PC-3 (cell line): ENCODE measurements around the gene TGFBR3. TPM values are rescaled to one million over a fixed set of nuclear protein-coding genes. Genes with fewer than 3 reads are reported as not detected.

Experiments
- ATAC-seq: fragments of 200-7000 bp; cut with Tn5 transposase; 2 replicates; pipeline ENCODE4 v1.9.1; 2020; ENCODE audit warnings: mild to moderate bottlenecking, moderate library complexity
- BruUV-seq: library from RNA; stranded (reverse); fragments of 400-500 nt; replicated peaks from 2 replicates; lab custom pipeline; 2021; lab: Mats Ljungman, UMichigan
- CTCF ChIA-PET: fragments of 300-600 bp; sonication (Branson Sonifier 250); formaldehyde crosslinking; loops from one replicate; lab custom pipeline; 2022; ENCODE audit warnings: antibody characterized with exemption; lab: Charles Lee
- POLR2A ChIA-PET: fragments of 300-600 bp; sonication (Branson Sonifier 250); formaldehyde crosslinking; loops from one replicate; lab custom pipeline; 2022; ENCODE audit warnings: antibody characterized with exemption; ENCODE audit not compliant: unreplicated experiment; lab: Charles Lee
- DNase-seq: peaks from one replicate; pipeline ENCODE4 v3.0.0-alpha.2; 2015
- H2AFZ ChIP-seq: fragments of 300-600 bp; sonication (generic); 2 replicates; pipeline ENCODE4 v1.6.0; 2016; ENCODE audit warnings: antibody characterized with exemption, low read length
- H3F3A ChIP-seq: fragments of 300-600 bp; sonication (generic); one replicate; pipeline ENCODE4 v1.6.0; 2017; ENCODE audit warnings: antibody characterized with exemption, low read length, control low read depth, mild to moderate bottlenecking; ENCODE audit not compliant: unreplicated experiment
- H3K27ac ChIP-seq: fragments of 300-600 bp; sonication (generic); 2 replicates; pipeline ENCODE4 v1.5.1; 2016; ENCODE audit warnings: mild to moderate bottlenecking, low read length
- H3K27me3 ChIP-seq: fragments of 300-600 bp; sonication (generic); 2 replicates; pipeline ENCODE4 v1.6.1; 2016; ENCODE audit warnings: low read length, mixed read lengths
- H3K36me3 ChIP-seq: fragments of 300-600 bp; sonication (generic); 2 replicates; pipeline ENCODE4 v1.6.1; 2016; ENCODE audit warnings: low read depth, mixed run types, low read length, mixed read lengths
- H3K4me1 ChIP-seq: fragments of 300-600 bp; sonication (generic); 2 replicates; pipeline ENCODE4 v1.5.1; 2016; ENCODE audit warnings: low read length; ENCODE audit not compliant: insufficient read depth
- H3K4me2 ChIP-seq: fragments of 300-600 bp; sonication (generic); 2 replicates; pipeline ENCODE4 v1.6.0; 2016; ENCODE audit warnings: low read length
- H3K4me3 ChIP-seq: fragments of 300-600 bp; sonication (generic); 2 replicates; pipeline ENCODE4 v1.5.1; 2016; ENCODE audit warnings: mild to moderate bottlenecking, low read length, mixed read lengths
- H3K79me2 ChIP-seq: fragments of 300-600 bp; sonication (generic); 2 replicates; pipeline ENCODE4 v1.6.1; 2017; ENCODE audit warnings: low read length, mixed read lengths
- H3K9ac ChIP-seq: fragments of 300-600 bp; sonication (generic); 2 replicates; pipeline ENCODE4 v1.6.0; 2016; ENCODE audit warnings: mild to moderate bottlenecking, low read length
- H3K9me2 ChIP-seq: fragments of 300-600 bp; sonication (generic); replicated peaks from 2 replicates; pipeline ENCODE4 v1.6.1; 2016; ENCODE audit warnings: mixed run types, low read length, mixed read lengths
- H3K9me3 ChIP-seq: fragments of 300-600 bp; sonication (generic); 2 replicates; pipeline ENCODE4 v1.6.1; 2016; ENCODE audit warnings: low read length, mixed read lengths
- H4K20me1 ChIP-seq: fragments of 300-600 bp; sonication (generic); 2 replicates; pipeline ENCODE4 v1.6.1; 2016; ENCODE audit warnings: low read length, mixed read lengths
- CTCF ChIP-seq: fragments of 300-600 bp; sonication (generic); conservative IDR thresholded peaks from 2 replicates; pipeline ENCODE4 v1.5.1; 2017; ENCODE audit warnings: antibody characterized with exemption, low read depth, mild to moderate bottlenecking, low read length
- EZH2 ChIP-seq: fragments of 300-600 bp; sonication (generic); IDR thresholded peaks from one replicate; pipeline ENCODE4 v1.6.1; 2017; ENCODE audit warnings: antibody characterized with exemption, mild to moderate bottlenecking, low read length; ENCODE audit not compliant: unreplicated experiment
- EZH2phosphoT487 ChIP-seq: fragments of 300-600 bp; sonication (generic); IDR thresholded peaks from 2 replicates; pipeline ENCODE4 v1.6.1; 2018; ENCODE audit warnings: mild to moderate bottlenecking, antibody characterized with exemption, low read length, borderline replicate concordance
- intact Hi-C: fragments of 100-400 bp; cut with micrococcal nuclease; formaldehyde crosslinking; loops from 2 replicates; pipeline ENCODE4 v1.9.0; 2023
- total RNA-seq: library from RNA; depleted of rRNA; stranded (reverse); fragments of >200 nt; gene quantifications from 2 replicates; pipeline ENCODE4 v1.2.3, GENCODE V29; 2014

Gene TGFBR3
- total RNA-seq, 1 experiment from 2014 or later, result 2.8 TPM

GRCh38 chr1:91732291-91733107, 153.5 kb downstream of the TGFBR3 start:
- Histone ChIP-seq H3K9me2 (no peaks in the 10 kb centered on the region), H3K27ac (peak overlapping the region; percentile 72), H3K27me3 (no peaks in the 10 kb centered on the region), H3K9me3 (no peaks in the 10 kb centered on the region), H2AFZ (0 out of 2 replicates have a peak overlapping the region, but pooled peaks have one; percentile 24), H3K4me3 (no peak overlapping the region; the same call in 1 of the 2 replicates), H3F3A (peaks cover 3% of the 10 kb centered on the region), H3K4me2 (peak overlapping the region; percentile 73), H4K20me1 (no peaks in the 10 kb centered on the region), H3K9ac (peak overlapping the region; percentile 44), H3K36me3 (no peaks in the 10 kb centered on the region), H3K4me1 (peaks cover 51% of the 10 kb centered on the region), H3K79me2 (no peaks in the 10 kb centered on the region)
- intact Hi-C loops, result loop anchor here (5.0 kb wide), 1 partner anchor 65 kb away; no protein-coding TSS in a partner anchor
- CTCF ChIA-PET, result no interaction called here
- no TSS peak for BruUV-seq
- POLR2A ChIA-PET, result interaction anchor here (0.5 kb wide), 1 partner anchor 1637 kb away, joined by 4 read pairs; no protein-coding TSS in a partner anchor
- ATAC-seq, result peak; percentile 66
- DNase-seq, result peak; percentile 89
- TF ChIP-seq EZH2phosphoT487 (no peak), EZH2 (no peak)

- DNase-seq (peak; percentile 71), ATAC-seq (peak; percentile 8)
- H3K4me3 ChIP-seq, result no peak overlapping the region
- BruUV-seq, result no TSS peak
- no peaks in the 10 kb centered on the region for H3K27me3 ChIP-seq
- no peaks in the 10 kb centered on the region for H3K9me2 ChIP-seq
- no peaks in the 10 kb centered on the region for H4K20me1 ChIP-seq
- intact Hi-C loops, result loop anchor here (5.0 kb wide), 1 partner anchor 65 kb away; no protein-coding TSS in a partner anchor
- no peaks in the 10 kb centered on the region for H3K79me2 ChIP-seq
- H3K4me1 ChIP-seq, result peaks cover 44% of the 10 kb centered on the region
- H3F3A ChIP-seq, result peaks cover 3% of the 10 kb centered on the region
- peak overlapping the region; percentile 44 for H3K9ac ChIP-seq
- H3K27ac ChIP-seq, result peak overlapping the region; percentile 72
- H2AFZ ChIP-seq, result no peak overlapping the region
- no peak for TF ChIP-seq CTCF
- TF ChIP-seq EZH2, result no peak
- H3K36me3 ChIP-seq, result no peaks in the 10 kb centered on the region
- no peaks in the 10 kb centered on the region for H3K9me3 ChIP-seq
- CTCF ChIA-PET, result no interaction called here
- POLR2A ChIA-PET, result no interaction called here
- H3K4me2 ChIP-seq, result peak overlapping the region; percentile 73
Measured at GRCh38 chr1:91731815-91732214, 154.1 kb downstream of the TGFBR3 start.

GRCh38 chr1:91730801-91731732, 154.9 kb downstream of the TGFBR3 start:
- H3K9ac ChIP-seq, result no peak overlapping the region
- intact Hi-C loops, result loop anchor here (5.0 kb wide), 1 partner anchor 66 kb away; no protein-coding TSS in a partner anchor
- CTCF ChIA-PET, result no interaction called here
- H3F3A ChIP-seq, result peaks cover 3% of the 10 kb centered on the region
- POLR2A ChIA-PET, result no interaction called here
- no TSS peak for BruUV-seq
- H3K4me3 ChIP-seq, result no peak overlapping the region
- peak overlapping the region; percentile 73 for H3K4me2 ChIP-seq
- no peak overlapping the region for H2AFZ ChIP-seq
- no peak for TF ChIP-seq EZH2phosphoT487
- no peak for TF ChIP-seq CTCF
- no peak for TF ChIP-seq EZH2
- H3K27ac ChIP-seq, result peak overlapping the region; percentile 72
- H3K27me3 ChIP-seq, result no peaks in the 10 kb centered on the region
- H3K4me1 ChIP-seq, result peaks cover 37% of the 10 kb centered on the region
- ATAC-seq (peak; percentile 16; the same call in 1 of the 2 replicates), DNase-seq (peak; percentile 36)
- no peaks in the 10 kb centered on the region for H3K9me3 ChIP-seq
- H4K20me1 ChIP-seq, result no peaks in the 10 kb centered on the region
- H3K9me2 ChIP-seq, result no peaks in the 10 kb centered on the region
- H3K36me3 ChIP-seq, result no peaks in the 10 kb centered on the region
- H3K79me2 ChIP-seq, result no peaks in the 10 kb centered on the region
